H1 (cell line): ENCODE results near the gene DENND1A. TPM values are rescaled to one million over a fixed set of nuclear protein-coding genes. Genes with fewer than 3 reads are reported as not detected.

ENCODE experiments used
- CTCF ChIA-PET: fragments of 300-600 bp; sonication (Branson Sonifier 250); formaldehyde crosslinking; loops from one replicate; lab custom pipeline; 2021; ENCODE audit not compliant: partially characterized antibody; lab: Charles Lee
- POLR2A ChIA-PET: fragments of 300-600 bp; sonication (Branson Sonifier 250); formaldehyde crosslinking; loops from one replicate; lab custom pipeline; 2021; ENCODE audit warnings: inconsistent platforms; ENCODE audit not compliant: partially characterized antibody; lab: Charles Lee
- DNase-seq, 2 experiments: peaks; one replicate each; pipeline versions ENCODE4 v3.0.0 to v3.0.0-alpha.2; 2010 to 2022; ENCODE audit warnings: low spot score in 2 of 2, low read depth in 1 of 2, mixed read lengths in 1 of 2
- FAIRE-seq: peaks from 2 replicates; lab custom pipeline; 2011; peaks lifted over from hg19 to GRCh38; lab: Jason Lieb, UNC
- H2AFZ ChIP-seq: 2 replicates; pipeline ENCODE4 v1.8.1; 2012; ENCODE audit warnings: low read length, inconsistent platforms
- H2AK5ac ChIP-seq: 2 replicates; pipeline ENCODE4 v1.6.1; 2013; ENCODE audit warnings: low read depth, low read length
- H2BK120ac ChIP-seq: replicated peaks from 2 replicates; pipeline ENCODE3; 2013; ENCODE audit warnings: low read depth, low read length, inconsistent platforms
- H2BK12ac ChIP-seq: 2 replicates; pipeline ENCODE4 v1.6.1; 2013; ENCODE audit warnings: low read depth, low read length
- H2BK15ac ChIP-seq: 2 replicates; pipeline ENCODE4 v1.6.1; 2013; ENCODE audit warnings: low read length
- H2BK20ac ChIP-seq: 2 replicates; pipeline ENCODE4 v1.6.1; 2013; ENCODE audit warnings: low read length
- H2BK5ac ChIP-seq: 2 replicates; pipeline ENCODE4 v1.6.1; 2013; ENCODE audit warnings: low read depth, low read length
- H3K14ac ChIP-seq: 2 replicates; pipeline ENCODE4 v1.6.1; 2013; ENCODE audit warnings: inconsistent platforms; ENCODE audit not compliant: insufficient read length
- H3K18ac ChIP-seq: 2 replicates; pipeline ENCODE4 v1.6.1; 2013; ENCODE audit warnings: low read length; ENCODE audit errors: extremely low read depth
- H3K23ac ChIP-seq: 2 replicates; pipeline ENCODE4 v1.6.1; 2013; ENCODE audit warnings: inconsistent platforms; ENCODE audit not compliant: insufficient read length
- H3K23me2 ChIP-seq: 2 replicates; pipeline ENCODE4 v1.6.1; 2013; ENCODE audit warnings: low read depth, low read length
- H3K27ac ChIP-seq: 2 replicates; pipeline ENCODE4 v1.6.1; 2011; ENCODE audit warnings: low read depth, low read length, inconsistent platforms
- H3K27me3 ChIP-seq, 4 experiments: replicated peaks in 1 of 4; 1 replicate in 1 of 4; 2 replicates in 3 of 4; pipeline versions ENCODE4 v1.6.1 to v1.8.1; 2011 to 2013; ENCODE audit warnings: low read length in 3 of 4, mild to moderate bottlenecking in 3 of 4, inconsistent platforms in 2 of 4, mixed read lengths in 2 of 4, moderate library complexity in 1 of 4; ENCODE audit not compliant: control insufficient read depth in 3 of 4, insufficient read depth in 3 of 4; ENCODE audit errors: extremely low read depth in 1 of 4
- H3K36me3 ChIP-seq, 4 experiments: 2 replicates each; pipeline versions ENCODE4 v1.6.1 to v1.8.1; 2011 to 2013; ENCODE audit warnings: mild to moderate bottlenecking in 4 of 4, low read length in 3 of 4, moderate library complexity in 2 of 4, control low read depth in 1 of 4, inconsistent platforms in 1 of 4; ENCODE audit not compliant: insufficient read depth in 4 of 4, control insufficient read depth in 2 of 4
- H3K4ac ChIP-seq: replicated peaks from 2 replicates; pipeline ENCODE3; 2013; ENCODE audit warnings: low read length, low read depth, mixed read lengths, inconsistent platforms; ENCODE audit not compliant: insufficient read length
- H3K4me1 ChIP-seq, 4 experiments: replicated peaks in 1 of 4; 1 replicate in 1 of 4; 2 replicates in 3 of 4; pipeline versions ENCODE4 v1.6.1 to v1.8.1; 2011 to 2013; ENCODE audit warnings: low read length in 3 of 4, inconsistent platforms in 2 of 4, mixed read lengths in 1 of 4; ENCODE audit not compliant: insufficient read depth in 4 of 4, control insufficient read depth in 3 of 4
- H3K4me2 ChIP-seq, 2 experiments: 2 replicates each; pipeline versions ENCODE4 v1.6.1 to v1.8.1; 2011 to 2013; ENCODE audit warnings: low read depth in 2 of 2, low read length in 2 of 2, control low read depth in 1 of 2, inconsistent platforms in 1 of 2, mild to moderate bottlenecking in 1 of 2; ENCODE audit not compliant: insufficient read depth in 1 of 2
- H3K4me3 ChIP-seq, 4 experiments: fragments of 200-600, 300-600 bp in 1 of 4; sonication (generic), shearing (Covaris generic), sonication (Bioruptor Twin) in 1 of 4; 2 replicates each; pipeline versions ENCODE4 v1.5.1 to v1.8.1; 2011 to 2016; ENCODE audit warnings: low read length in 4 of 4, low read depth in 3 of 4, control low read depth in 2 of 4, inconsistent platforms in 2 of 4, mild to moderate bottlenecking in 2 of 4, mixed read lengths in 1 of 4, moderate library complexity in 1 of 4; ENCODE audit not compliant: insufficient read depth in 2 of 4; ENCODE audit errors: extremely low read depth in 1 of 4
- H3K56ac ChIP-seq: replicated peaks from 2 replicates; pipeline ENCODE3; 2013; ENCODE audit warnings: low read depth, mild to moderate bottlenecking, mixed read lengths, low read length, inconsistent platforms; ENCODE audit not compliant: insufficient read length
- H3K79me1 ChIP-seq: 2 replicates; pipeline ENCODE4 v1.6.1; 2013; ENCODE audit warnings: low read depth, low read length, control low read depth
- H3K79me2 ChIP-seq, 2 experiments: 2 replicates each; pipeline versions ENCODE4 v1.6.1 to v1.8.1; 2012 to 2013; ENCODE audit warnings: low read length in 2 of 2, mild to moderate bottlenecking in 2 of 2, inconsistent platforms in 1 of 2; ENCODE audit not compliant: insufficient read depth in 2 of 2, control insufficient read depth in 1 of 2
- H3K9ac ChIP-seq, 4 experiments: replicated peaks in 1 of 4; 1 replicate in 1 of 4; 2 replicates in 3 of 4; pipeline versions ENCODE4 v1.6.1 to v1.8.1; 2011 to 2013; ENCODE audit warnings: low read depth in 3 of 4, low read length in 3 of 4, control low read depth in 2 of 4, mild to moderate bottlenecking in 2 of 4, moderate library complexity in 2 of 4, inconsistent platforms in 1 of 4; ENCODE audit errors: extremely low read depth in 1 of 4
- H3K9me3 ChIP-seq, 2 experiments: 2 replicates each; pipeline versions ENCODE4 v1.6.1 to v1.8.1; 2012 to 2013; ENCODE audit warnings: mild to moderate bottlenecking in 2 of 2, moderate library complexity in 2 of 2, control low read depth in 1 of 2, inconsistent platforms in 1 of 2, low read depth in 1 of 2, low read length in 1 of 2, mixed read lengths in 1 of 2; ENCODE audit not compliant: insufficient read depth in 2 of 2
- H4K20me1 ChIP-seq, 2 experiments: replicated peaks in 1 of 2; 2 replicates each; pipeline versions ENCODE3 to v1.8.1; 2011 to 2013; ENCODE audit warnings: inconsistent platforms in 2 of 2, low read length in 2 of 2, mild to moderate bottlenecking in 1 of 2; ENCODE audit not compliant: insufficient read depth in 2 of 2, control insufficient read depth in 1 of 2
- H4K5ac ChIP-seq: 2 replicates; pipeline ENCODE4 v1.6.1; 2013; ENCODE audit warnings: low read length, low read depth, mixed read lengths, inconsistent platforms; ENCODE audit not compliant: insufficient read length
- H4K8ac ChIP-seq: 2 replicates; pipeline ENCODE4 v1.8.0; 2013; ENCODE audit warnings: mild to moderate bottlenecking, moderate library complexity, low read length, inconsistent platforms; ENCODE audit not compliant: insufficient read depth; ENCODE audit errors: extremely low read depth
- H4K91ac ChIP-seq: replicated peaks from 2 replicates; pipeline ENCODE3; 2013; ENCODE audit warnings: low read length, mixed read lengths, inconsistent platforms; ENCODE audit not compliant: insufficient read length
- CBX5 ChIP-seq: fragments of 300-800, 300-1000 bp; sonication (generic); IDR thresholded peaks from 2 replicates; pipeline ENCODE4 v1.7.1; 2016; ENCODE audit warnings: antibody characterized with exemption, low read length, low read depth
- CEBPB ChIP-seq: IDR thresholded peaks from 2 replicates; pipeline ENCODE4 v1.6.1; 2012; ENCODE audit warnings: low read depth, low read length
- E2F6 ChIP-seq: IDR thresholded peaks from 2 replicates; pipeline ENCODE4 v1.6.1; 2012; ENCODE audit warnings: inconsistent platforms
- EP300 ChIP-seq, 2 experiments: IDR thresholded peaks; 1 replicate in 1 of 2; 2 replicates in 1 of 2; pipeline ENCODE4 v1.6.1; 2011 to 2012; ENCODE audit warnings: low read depth in 2 of 2, low read length in 2 of 2, mild to moderate bottlenecking in 2 of 2, borderline replicate concordance in 1 of 2, inconsistent platforms in 1 of 2, moderate library complexity in 1 of 2
- KDM1A ChIP-seq: fragments of 200-600, 300-600 bp; sonication (generic); IDR thresholded peaks from 2 replicates; pipeline ENCODE4 v1.7.1; 2016; ENCODE audit warnings: mild to moderate bottlenecking, low read length, borderline replicate concordance
- NANOG ChIP-seq: IDR thresholded peaks from 2 replicates; pipeline ENCODE4 v1.6.1; 2011; ENCODE audit warnings: low read length, low read depth, mild to moderate bottlenecking, inconsistent platforms; ENCODE audit not compliant: insufficient read depth, poor library complexity, severe bottlenecking
- RBBP5 ChIP-seq: IDR thresholded peaks from 2 replicates; pipeline ENCODE4 v1.7.1; 2012; ENCODE audit warnings: low read depth, mild to moderate bottlenecking, inconsistent platforms, low read length, moderate library complexity, borderline replicate concordance
- SIN3A ChIP-seq, 2 experiments: IDR thresholded peaks in 1 of 2; conservative IDR thresholded peaks in 1 of 2; 2 replicates each; pipeline ENCODE4 v1.6.1; 2011 to 2012; ENCODE audit warnings: low read length in 2 of 2, improper control_type of control experiment in 1 of 2, low read depth in 1 of 2, mild to moderate bottlenecking in 1 of 2
- ZNF274 ChIP-seq: IDR thresholded peaks from 2 replicates; pipeline ENCODE4 v1.7.0; 2012; ENCODE audit warnings: low read length, borderline replicate concordance; ENCODE audit errors: extremely low read depth
- WGBS, 2 experiments: shearing (Covaris generic) in 1 of 2; methylation state at CpG; one replicate each; pipeline versions ENCODE4 v1.1.6 to v1.1.7; 2013 to 2015; ENCODE audit warnings: low lambda C conversion rate in 2 of 2, mixed read lengths in 2 of 2, inconsistent platforms in 1 of 2, low coverage in 1 of 2, missing lambda C conversion rate in 1 of 2; ENCODE audit not compliant: insufficient replicate concordance in 2 of 2, insufficient coverage in 1 of 2, insufficient read length in 1 of 2; ENCODE audit errors: extremely low coverage in 1 of 2, missing lambda C conversion rate in 1 of 2; 5-methylcytosine and 5-hydroxymethylcytosine counted together
- polyA plus RNA-seq, 7 experiments: library from polyadenylated mRNA; depleted of rRNA in 3 of 7; stranded (reverse) in 5 of 7; unstranded in 2 of 7; fragments of >200 nt in 5 of 7; fragments of 200-250 nt in 2 of 7; gene quantifications; 1 replicate in 5 of 7; 2 replicates in 1 of 7; 4 replicates in 1 of 7; pipeline versions ENCODE4 v1.2.1 to v1.2.3, GENCODE V29; 2011 to 2013; ENCODE audit warnings: missing spikeins in 2 of 7, mixed read lengths in 2 of 7
- total RNA-seq: library from RNA; stranded (reverse); fragmentation: NEBNext Ultra II Directional; extraction: Animal tissue kit (Norgen Biotek cat#: 25700); gene quantifications from 2 replicates; pipeline ENCODE4 v1.2.1, GENCODE V29; 2021

The DENND1A gene
- total and polyA plus RNA-seq, 2 of the 8 experiments (the other 6 are each of a cell fraction or from before 2014, with no cell fraction given): 24.1 to 26.4 TPM

GRCh38 chr9:123753669-123754258, 176.2 kb downstream of the DENND1A start:
- Histone ChIP-seq H3K79me1 (no peaks in the 10 kb centered on the region; the same call in 1 of the 2 replicates), H2BK20ac (no peak overlapping the region), H4K91ac (no peak overlapping the region), H3K56ac (no peak overlapping the region), H3K9me3 (no peaks in the 10 kb centered on the region), H3K23ac (no peak overlapping the region), H3K4ac (no peak overlapping the region), H3K36me3 (no peaks in the 10 kb centered on the region), H3K9ac (no peak overlapping the region), H2AK5ac (no peak overlapping the region), H3K79me2 (no peaks in the 10 kb centered on the region; a peak in 1 of 4 replicates), H4K20me1 (peaks cover 0 to 3% of the 10 kb centered on the region in 2 experiments), H3K4me3 (no peak overlapping the region), H3K14ac (no peak overlapping the region), H4K8ac (no peak overlapping the region), H2AFZ (no peak overlapping the region), H3K27me3 (no peaks in the 10 kb centered on the region), H2BK5ac (no peak overlapping the region), H3K4me1 (peaks cover 2 to 10% (median 6%) of the 10 kb centered on the region in 4 experiments; a peak in 6 of 7 replicates), H2BK120ac (no peak overlapping the region), H2BK15ac (no peak overlapping the region), H4K5ac (no peak overlapping the region), H2BK12ac (no peak overlapping the region), H3K18ac (no peak overlapping the region), H3K27ac (no peak overlapping the region), H3K4me2 (no peak overlapping the region), H3K23me2 (no peaks in the 10 kb centered on the region)
- no peak for FAIRE-seq
- POLR2A ChIA-PET: interaction anchor here (1.0 kb wide), 1 partner anchor 8 kb away, joined by 3 read pairs; no protein-coding TSS in a partner anchor
- 87% methylated on average over 2 of the region's 2 CpGs; no CpG with 5 or more reads in 1 of the 2 experiments for WGBS, 2 experiments
- CTCF ChIA-PET: interaction anchor here (0.5 kb wide), 1 partner anchor 178 kb away, joined by 4 read pairs; no protein-coding TSS in a partner anchor
- DNase-seq: no peak
- TF ChIP-seq ZNF274 (no peak), CEBPB (no peak), CBX5 (no peak), RBBP5 (no peak), NANOG (no peak), SIN3A (conservative IDR thresholded peaks at IDR 0.05 in 1 of 2, IDR thresholded peaks at IDR 0.05 in 1 of 2; ENCODE audit: low read depth in 1 of 2, low read length in 2 of 2) (no peak), KDM1A (no peak), E2F6 (no peak), EP300 (IDR thresholded peaks at IDR 0.05; ENCODE audit: borderline replicate concordance in 1 of 2, low read depth in 2 of 2, low read length in 2 of 2) (no peak)
